A673 (cell line): Measurements from ENCODE around the gene GBX1.

Source experiments
- CTCF ChIP-seq: fragments of 300-800, 200-600 bp; sonication (generic); conservative IDR thresholded peaks from 2 replicates; pipeline ENCODE4 v1.5.1; 2017; ENCODE audit warnings: low read depth, mild to moderate bottlenecking, antibody characterized with exemption, low read length, moderate library complexity, mixed read lengths
- EZH2 ChIP-seq: fragments of 200-600 bp; sonication (generic); IDR thresholded peaks from 2 replicates; pipeline ENCODE4 v1.6.1; 2017; ENCODE audit warnings: borderline replicate concordance, low read depth, mild to moderate bottlenecking, mixed read lengths, antibody characterized with exemption, low read length; ENCODE audit not compliant: poor library complexity, severe bottlenecking

- TF ChIP-seq CTCF: no peak
- TF ChIP-seq EZH2: no peak
These were observed 47.6 kb downstream of the GBX1 start for GRCh38 chr7:151119902-151120301.
